Measurements from ENCODE around the gene ANKRD20A1. TPM values are rescaled to one million over a fixed set of nuclear protein-coding genes. Genes with fewer than 3 reads are reported as not detected.
"Not testable (repeated sequence)": the region's sequence is repeated elsewhere in the genome, so short reads cannot be mapped to it uniquely, and the experiment has no call there.

ANKRD20A1 gene
- total RNA-seq (2022) = 0.69 and 3.0 TPM in 2 replicates
- percentile 34 among the genes with signal in this experiment for Bru-seq, nascent RNA
- BruChase-seq, experiment 1, labeled RNA remaining after a 6-hour chase = percentile 17 among the genes with signal in this experiment
- BruChase-seq, experiment 2, labeled RNA remaining after a 2-hour chase = percentile 24 among the genes with signal in this experiment
- long read RNA-seq = 0 reads

DNA sequence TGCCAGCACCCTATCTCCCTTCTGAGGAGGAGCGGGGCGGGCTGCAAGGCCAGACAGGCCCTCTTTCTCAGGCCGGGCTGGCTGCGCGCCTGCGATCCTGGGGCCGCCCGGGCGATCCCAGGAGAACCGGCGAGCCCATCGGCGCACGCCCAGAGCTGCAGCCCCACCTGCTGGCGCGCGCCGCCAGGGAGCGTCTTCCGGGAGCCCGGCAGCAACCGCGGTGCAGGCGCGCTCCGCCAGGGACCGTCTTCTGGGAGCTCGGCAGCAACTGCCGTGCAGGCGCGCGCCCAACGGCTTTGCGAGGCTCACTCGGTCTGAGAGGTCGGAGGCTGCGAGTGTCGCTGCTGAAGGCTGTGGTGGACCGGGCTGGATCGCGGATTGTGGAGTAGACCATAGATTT lies at the start of gene ANKRD20A1:
Gene ANKRD20A1 (plus strand): TSS at position 61 of the 400 bp plus-strand sequence. CDS start 496 bp downstream, outside the sequence.
- not testable (repeated sequence) for DNase-seq; H3K4me3 Mint-ChIP-seq (ENCODE audit: low read depth, unreplicated experiment); BruUV-seq (replicated peaks)

DNA sequence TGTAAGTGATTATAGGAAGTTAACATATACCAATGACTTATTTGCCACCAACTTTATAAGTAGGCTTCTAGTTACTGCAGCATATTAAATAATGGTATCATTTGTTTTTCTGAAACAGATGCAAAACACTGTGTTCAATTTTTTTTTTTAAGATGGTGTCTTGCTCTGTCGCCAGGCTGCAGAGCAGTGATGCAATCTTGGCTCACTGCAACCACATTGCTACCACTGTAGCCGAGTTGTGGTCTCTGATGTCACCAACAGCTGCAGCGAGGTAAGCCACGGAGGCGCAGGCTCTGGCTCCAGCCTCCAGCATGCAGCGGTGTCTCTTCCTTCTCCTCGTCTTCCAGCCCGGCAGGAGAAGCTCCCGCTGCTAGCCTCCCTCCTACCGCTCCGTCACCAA lies 26.6 kb upstream of the ANKRD20A1 start:
- H3K4me1 Mint-ChIP-seq (ENCODE audit: low read depth, unreplicated experiment); intact Hi-C loops (cut with micrococcal nuclease; ENCODE audit: unreplicated experiment); CTCF ChIA-PET; H3K36me3 Mint-ChIP-seq (ENCODE audit: insufficient read depth, unreplicated experiment); H3K4me3 Mint-ChIP-seq (ENCODE audit: low read depth, unreplicated experiment); H3K9me3 Mint-ChIP-seq (ENCODE audit: low read depth, unreplicated experiment); H3K27ac Mint-ChIP-seq (ENCODE audit: unreplicated experiment); H3K27me3 Mint-ChIP-seq (ENCODE audit: unreplicated experiment); BruUV-seq (replicated peaks); DNase-seq: not testable (repeated sequence)

More for the DNA sequence above, at the start of gene ANKRD20A1:
- CTCF ChIA-PET; H3K4me1 Mint-ChIP-seq (ENCODE audit: low read depth, unreplicated experiment); H3K27me3 Mint-ChIP-seq (ENCODE audit: unreplicated experiment); intact Hi-C loops (cut with micrococcal nuclease; ENCODE audit: unreplicated experiment); H3K27ac Mint-ChIP-seq (ENCODE audit: unreplicated experiment); H3K36me3 Mint-ChIP-seq (ENCODE audit: insufficient read depth, unreplicated experiment); H3K9me3 Mint-ChIP-seq (ENCODE audit: low read depth, unreplicated experiment): not testable (repeated sequence)
